IgD-negative memory B cell (primary cell): Measurements from ENCODE around the gene ZNF648. TPM values are rescaled to one million over a fixed set of nuclear protein-coding genes. Genes with fewer than 3 reads are reported as not detected.
"Not testable (repeated sequence)": the region's sequence is repeated elsewhere in the genome, so short reads cannot be mapped to it uniquely, and the experiment has no call there.

Experiments
- H3K27ac Mint-ChIP-seq, 3 donors: one replicate each; pipeline ENCODE4 v1.8.0; 2020 to 2022; ENCODE audit warnings: mild to moderate bottlenecking in 3 of 3, mixed read lengths in 3 of 3, moderate library complexity in 1 of 3
- H3K27me3 Mint-ChIP-seq: one replicate; pipeline ENCODE4 v1.8.0; 2021; ENCODE audit warnings: mixed read lengths
- H3K36me3 Mint-ChIP-seq: one replicate; pipeline ENCODE4 v1.8.0; 2020; ENCODE audit warnings: mild to moderate bottlenecking, mixed read lengths
- H3K4me1 Mint-ChIP-seq, 3 donors: one replicate each; pipeline ENCODE4 v1.8.0; 2020 to 2022; ENCODE audit warnings: mixed read lengths in 3 of 3, mild to moderate bottlenecking in 1 of 3
- H3K4me3 Mint-ChIP-seq, 4 donors: one replicate each; pipeline ENCODE4 v1.8.0; 2020 to 2022; ENCODE audit warnings: mild to moderate bottlenecking in 4 of 4, mixed read lengths in 4 of 4, moderate library complexity in 3 of 4
- H3K9me3 Mint-ChIP-seq, 3 donors: one replicate each; pipeline ENCODE4 v1.8.0; 2020 to 2021; ENCODE audit warnings: mixed read lengths in 3 of 3, mild to moderate bottlenecking in 1 of 3
- polyA plus RNA-seq: library from polyadenylated mRNA; unstranded; fragments of 300-500 nt; fragmentation: Illumina TruSeq; gene quantifications from one replicate; pipeline ENCODE4 v1.2.3, GENCODE V29; 2021

The ZNF648 gene
- polyA plus RNA-seq, 1 donor from 2014 or later: not detected

DNA sequence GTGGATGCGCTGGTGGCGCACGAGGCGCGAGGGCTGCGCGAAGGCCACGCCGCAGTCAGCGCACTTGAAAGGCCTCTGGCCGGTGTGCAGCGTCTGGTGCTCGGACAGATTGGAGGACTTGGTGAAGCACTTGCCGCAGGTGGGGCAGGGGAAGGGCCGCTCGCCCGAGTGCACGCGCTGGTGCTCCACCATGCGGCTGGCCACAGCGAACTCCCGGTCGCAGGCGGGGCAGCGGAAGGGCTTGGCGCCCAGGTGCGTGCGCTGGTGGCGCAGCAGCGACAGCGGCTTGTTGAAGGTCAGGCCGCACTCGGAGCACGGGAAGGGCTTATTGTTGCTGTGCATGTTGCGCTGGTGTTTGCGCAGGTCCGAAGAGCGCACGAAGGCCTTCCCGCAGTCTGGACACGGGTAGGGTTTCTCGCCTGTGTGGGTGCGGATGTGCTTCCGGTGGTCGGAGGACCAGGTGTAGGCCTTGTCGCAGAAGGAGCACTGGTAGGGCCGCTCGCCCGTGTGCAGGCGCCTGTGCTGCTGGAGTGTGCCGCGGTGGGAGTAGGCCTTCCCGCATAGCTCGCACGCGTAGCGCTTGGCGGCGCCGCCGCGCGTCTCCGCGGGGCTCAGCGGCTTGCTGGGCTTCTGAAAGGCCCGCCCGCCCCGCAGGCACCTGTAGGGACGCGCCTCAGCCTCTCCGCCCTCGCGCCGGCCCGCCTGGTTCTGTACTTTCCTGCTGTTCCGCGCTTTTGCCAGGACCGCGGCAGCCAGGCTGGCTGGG, 4.7 kb downstream of the ZNF648 start:
- no peaks in the 10 kb centered on the region for H3K4me1 Mint-ChIP-seq

GRCh38 chr1:182054698-182055326, 6.7 kb downstream of the ZNF648 start:
- H3K4me1 Mint-ChIP-seq: no peaks in the 10 kb centered on the region
- no peak overlapping the region for H3K4me3 Mint-ChIP-seq
- no peak overlapping the region for H3K27ac Mint-ChIP-seq
- H3K36me3 Mint-ChIP-seq: peaks cover 2% of the 10 kb centered on the region
- no peaks in the 10 kb centered on the region for H3K9me3 Mint-ChIP-seq
- peaks cover 28% of the 10 kb centered on the region for H3K27me3 Mint-ChIP-seq

More for the DNA sequence above, 4.7 kb downstream of the ZNF648 start:
- Mint-ChIP-seq H3K4me3 (no peak overlapping the region), H3K27ac (no peak overlapping the region), H3K36me3 (peaks cover 2% of the 10 kb centered on the region), H3K9me3 (no peaks in the 10 kb centered on the region), H3K27me3 (peaks cover 43% of the 10 kb centered on the region)

DNA sequence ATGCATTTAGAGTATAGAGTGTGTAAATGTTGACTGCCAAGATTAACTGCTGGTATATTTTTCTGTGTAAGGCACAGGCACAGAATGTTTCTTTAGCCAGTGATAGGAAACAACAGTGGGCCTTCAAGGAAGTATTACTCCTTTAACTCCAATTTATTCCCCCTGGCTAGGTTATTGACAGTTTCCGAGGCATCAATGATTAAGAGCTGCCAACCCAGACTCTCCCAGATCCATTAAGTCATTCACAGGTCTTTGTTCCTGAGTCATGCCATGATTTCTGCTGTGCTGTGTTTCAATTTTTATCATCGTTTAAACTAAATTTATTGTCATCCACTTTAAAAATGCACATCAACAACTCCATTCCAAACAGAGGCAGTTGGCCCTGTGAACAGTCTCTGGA, 9.2 kb downstream of the ZNF648 start:
- peaks cover 16% of the 10 kb centered on the region for H3K27me3 Mint-ChIP-seq

DNA sequence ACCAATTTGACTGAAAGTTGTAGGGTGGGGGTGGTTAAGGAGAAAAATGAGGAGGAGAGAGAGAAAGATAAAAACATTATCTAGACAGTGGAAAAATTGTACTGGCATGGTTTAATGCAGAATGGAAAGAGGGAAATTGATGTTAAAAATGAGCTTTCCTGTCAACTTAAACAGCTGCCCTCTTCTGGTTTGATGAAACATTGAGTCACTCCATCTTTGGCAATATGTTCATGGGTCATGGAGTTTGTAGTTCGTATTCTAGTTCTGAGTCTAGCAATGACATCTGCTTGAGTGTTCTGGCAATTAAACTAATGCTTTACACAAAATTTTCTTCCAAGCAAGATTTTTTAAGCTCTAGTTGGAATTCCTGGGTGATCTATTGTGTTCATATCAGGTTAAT, 9.6 kb downstream of the ZNF648 start:
- Mint-ChIP-seq H3K4me3 (no peak overlapping the region), H3K36me3 (no peaks in the 10 kb centered on the region), H3K9me3 (no peaks in the 10 kb centered on the region), H3K27ac (no peak overlapping the region), H3K4me1 (no peaks in the 10 kb centered on the region), H3K27me3 (peaks cover 13% of the 10 kb centered on the region)

More for the DNA sequence above, 9.2 kb downstream of the ZNF648 start:
- no peaks in the 10 kb centered on the region for H3K9me3 Mint-ChIP-seq
- no peaks in the 10 kb centered on the region for H3K36me3 Mint-ChIP-seq
- no peak overlapping the region for H3K27ac Mint-ChIP-seq
- H3K4me1 Mint-ChIP-seq: no peaks in the 10 kb centered on the region
- H3K4me3 Mint-ChIP-seq: no peak overlapping the region

- Mint-ChIP-seq H3K4me1 (no peaks in the 10 kb centered on the region), H3K27ac (no peak overlapping the region), H3K27me3 (peaks cover 6% of the 10 kb centered on the region), H3K4me3 (no peak overlapping the region), H3K36me3 (no peaks in the 10 kb centered on the region), H3K9me3 (no peaks in the 10 kb centered on the region)
These were observed 10.7 kb downstream of the ZNF648 start for GRCh38 chr1:182050481-182051448.

- Mint-ChIP-seq H3K36me3 (no peaks in the 10 kb centered on the region), H3K9me3 (peaks cover 0 to 5% (median 0%) of the 10 kb centered on the region in 3 donors), H3K27ac (no peak overlapping the region), H3K27me3 (peaks cover 5% of the 10 kb centered on the region), H3K4me3 (no peak overlapping the region), H3K4me1 (no peaks in the 10 kb centered on the region)
These were observed 12.9 kb downstream of the ZNF648 start for GRCh38 chr1:182048562-182048961.

DNA sequence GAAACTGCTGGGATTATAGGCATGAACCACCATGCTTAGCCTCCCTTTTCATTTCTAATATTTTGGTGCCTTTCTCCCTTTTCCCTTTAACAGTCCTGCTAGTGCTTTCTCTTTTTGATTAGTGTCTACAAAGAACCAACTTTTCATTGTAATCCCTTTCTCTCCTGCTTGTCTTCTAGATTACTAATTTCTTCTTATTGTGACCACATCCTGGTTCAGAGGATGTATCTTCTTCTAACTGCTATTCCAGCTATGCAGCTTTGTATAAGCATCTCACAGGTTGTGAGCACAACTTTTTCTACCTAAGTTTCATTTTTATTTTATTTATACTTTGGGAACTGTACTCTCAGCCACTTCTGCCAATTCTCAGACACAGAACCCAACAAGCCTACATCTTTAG, 14.7 kb downstream of the ZNF648 start:
- Mint-ChIP-seq H3K9me3 (peaks cover 0 to 5% (median 0%) of the 10 kb centered on the region in 3 donors), H3K27me3 (no peaks in the 10 kb centered on the region), H3K4me1 (no peaks in the 10 kb centered on the region), H3K4me3 (no peak overlapping the region), H3K27ac (no peak overlapping the region), H3K36me3 (no peaks in the 10 kb centered on the region)

GRCh38 chr1:182045481-182045880, 16.0 kb downstream of the ZNF648 start:
- H3K27ac Mint-ChIP-seq, H3K9me3 Mint-ChIP-seq: not testable (repeated sequence)

DNA sequence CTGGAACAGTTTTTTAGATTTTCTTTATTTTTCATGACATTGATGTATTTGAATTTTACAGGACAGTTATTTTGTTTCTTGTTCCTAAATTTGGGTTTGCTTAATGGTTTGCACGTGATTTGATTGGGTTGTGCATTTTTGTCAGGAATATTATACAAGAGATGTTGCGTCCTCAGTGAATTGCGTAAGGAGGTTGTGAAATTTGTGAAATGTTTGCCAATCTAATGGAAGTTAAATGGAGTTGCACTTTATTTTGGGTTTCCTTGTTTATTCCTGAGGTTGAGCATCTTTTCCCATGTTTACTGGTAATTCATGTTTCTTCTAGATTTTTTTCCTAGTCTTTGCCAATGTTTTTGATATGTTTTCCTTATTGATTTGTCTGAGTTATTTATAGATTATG, 19.9 kb downstream of the ZNF648 start:
- Mint-ChIP-seq H3K4me3 (no peak overlapping the region), H3K36me3 (no peaks in the 10 kb centered on the region), H3K4me1 (no peaks in the 10 kb centered on the region), H3K9me3 (peaks cover 0 to 11% (median 8%) of the 10 kb centered on the region in 3 donors), H3K27ac (no peak overlapping the region), H3K27me3 (peaks cover 1% of the 10 kb centered on the region)

More at GRCh38 chr1:182045481-182045880, 16.0 kb downstream of the ZNF648 start:
- H3K4me3 Mint-ChIP-seq, H3K36me3 Mint-ChIP-seq, H3K27me3 Mint-ChIP-seq, H3K4me1 Mint-ChIP-seq: not testable (repeated sequence)

GRCh38 chr1:182038220-182038619, 23.3 kb downstream of the ZNF648 start:
- Mint-ChIP-seq H3K27ac (no peak overlapping the region), H3K36me3 (no peaks in the 10 kb centered on the region), H3K4me3 (no peak overlapping the region), H3K9me3 (peaks cover 0 to 8% (median 6%) of the 10 kb centered on the region in 3 donors), H3K27me3 (peaks cover 1% of the 10 kb centered on the region), H3K4me1 (no peaks in the 10 kb centered on the region)

- Mint-ChIP-seq H3K36me3 (no peaks in the 10 kb centered on the region), H3K4me3 (no peak overlapping the region), H3K9me3 (peaks cover 0 to 8% (median 5%) of the 10 kb centered on the region in 3 donors), H3K4me1 (peaks cover 0 to 2% (median 2%) of the 10 kb centered on the region in 3 donors), H3K27ac (no peak overlapping the region), H3K27me3 (peaks cover 1% of the 10 kb centered on the region)
These were observed 26.3 kb downstream of the ZNF648 start for GRCh38 chr1:182035097-182035770.

DNA sequence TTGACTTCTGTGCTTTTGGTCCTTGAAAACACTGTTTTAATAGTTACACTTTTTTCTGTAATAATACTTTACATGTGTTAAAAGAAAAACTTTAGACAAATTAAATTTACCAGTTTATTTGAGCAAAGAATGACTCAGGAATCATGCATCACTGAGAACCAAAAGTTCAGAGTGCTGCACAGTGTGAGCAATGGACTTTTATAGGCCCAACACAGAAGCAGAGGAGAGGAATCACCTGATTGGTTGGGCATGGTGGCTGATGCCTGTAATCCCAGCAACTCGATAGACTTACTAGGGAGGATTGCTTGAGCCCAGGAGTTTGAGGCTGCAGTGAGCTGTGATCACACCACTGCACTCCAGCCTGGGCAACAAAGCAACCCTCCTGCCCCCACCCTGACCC, 29.3 kb downstream of the ZNF648 start:
- peaks cover 8 to 14% (median 11%) of the 10 kb centered on the region in 3 donors for H3K4me1 Mint-ChIP-seq
- H3K4me3 Mint-ChIP-seq: peak overlapping the region in 1 of 4 donors; percentile 19
- H3K9me3 Mint-ChIP-seq: no peaks in the 10 kb centered on the region
- H3K27me3 Mint-ChIP-seq: no peaks in the 10 kb centered on the region
- H3K27ac Mint-ChIP-seq: no peak overlapping the region
- peaks cover 1% of the 10 kb centered on the region for H3K36me3 Mint-ChIP-seq

DNA sequence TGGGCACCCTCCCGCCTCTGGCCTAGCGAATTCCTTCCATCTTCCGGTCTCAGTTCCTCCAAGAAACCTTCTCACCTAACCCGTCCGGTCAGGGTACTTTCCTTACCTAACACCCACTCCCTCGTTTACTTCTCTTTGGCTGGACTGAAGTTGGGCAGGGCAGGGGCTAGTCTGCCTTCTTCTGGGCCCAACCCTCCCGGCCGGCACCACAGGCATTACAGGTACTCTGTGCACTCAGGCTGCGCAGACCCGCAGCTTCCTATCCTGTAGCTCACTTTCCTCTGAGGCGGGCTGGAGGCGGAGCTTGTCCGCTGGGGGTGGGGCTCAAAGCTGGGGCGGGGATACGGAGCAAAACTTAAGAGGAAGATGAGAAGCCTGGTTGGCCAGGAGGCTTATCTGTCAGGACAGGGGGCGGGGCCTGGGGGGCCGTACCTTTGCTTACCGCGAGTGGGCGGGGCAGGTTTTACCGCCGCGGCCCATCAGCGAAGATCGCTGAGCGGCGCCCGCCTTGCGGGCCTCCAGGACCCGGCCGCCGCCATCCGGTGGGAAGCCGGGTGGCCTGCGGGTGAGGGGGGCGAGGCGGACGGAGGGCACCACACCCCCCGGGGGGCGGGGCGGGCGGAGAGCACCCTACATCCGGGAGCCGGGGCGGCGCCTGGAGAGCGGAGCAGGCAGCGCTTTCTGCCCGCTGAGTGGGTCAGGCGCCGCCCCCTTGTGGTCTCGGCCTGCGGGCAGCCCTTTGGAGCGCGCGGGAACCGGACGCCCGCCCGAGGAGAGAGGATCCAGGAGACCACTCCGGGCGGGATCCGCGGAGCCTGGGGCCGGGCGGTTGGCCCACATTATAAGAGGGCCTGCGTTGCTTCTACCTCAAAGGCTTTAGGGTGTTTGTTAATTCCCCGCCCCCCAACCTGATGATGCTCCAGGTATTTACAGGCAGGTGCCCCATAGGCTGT, 31.9 kb downstream of the ZNF648 start:
- peak overlapping the region; percentile 79 to 100 (median 94) for H3K4me3 Mint-ChIP-seq
- H3K4me1 Mint-ChIP-seq: peaks cover 8 to 14% (median 11%) of the 10 kb centered on the region in 3 donors
- H3K9me3 Mint-ChIP-seq: no peaks in the 10 kb centered on the region
- H3K27me3 Mint-ChIP-seq: no peaks in the 10 kb centered on the region
- peak overlapping the region; percentile 34 to 87 (median 76) for H3K27ac Mint-ChIP-seq
- peaks cover 1% of the 10 kb centered on the region for H3K36me3 Mint-ChIP-seq
